GM21737 (cell line): Measurements from ENCODE around the gene CEP112.

Experiments
- ATAC-seq: cut with Tn5 transposase; IDR thresholded peaks from one replicate; pipeline ENCODE4 v1.9.1; 2021; ENCODE audit warnings: mild to moderate bottlenecking, moderate library complexity; ENCODE audit not compliant: unreplicated experiment

CEP112 gene

DNA sequence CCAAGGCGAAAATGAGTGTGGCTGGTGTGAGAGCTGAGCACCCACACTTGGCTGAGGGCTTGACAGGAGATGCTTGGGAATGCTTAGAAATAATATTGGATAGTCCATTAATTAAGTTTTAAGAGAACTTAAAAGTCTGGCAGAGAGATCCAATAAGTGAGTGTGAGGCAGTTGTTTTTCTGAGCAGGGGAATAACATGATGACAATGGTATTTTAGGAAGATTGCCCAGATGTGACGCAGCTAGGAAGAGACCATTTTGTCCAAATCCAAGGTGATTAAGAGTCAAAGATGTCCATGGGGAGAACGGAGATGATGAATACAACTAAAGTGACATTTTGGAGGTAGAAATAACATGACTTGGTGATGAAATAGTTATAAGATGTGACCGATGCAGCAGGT is 527.7 kb downstream of the CEP112 start:
- no peak for ATAC-seq

DNA sequence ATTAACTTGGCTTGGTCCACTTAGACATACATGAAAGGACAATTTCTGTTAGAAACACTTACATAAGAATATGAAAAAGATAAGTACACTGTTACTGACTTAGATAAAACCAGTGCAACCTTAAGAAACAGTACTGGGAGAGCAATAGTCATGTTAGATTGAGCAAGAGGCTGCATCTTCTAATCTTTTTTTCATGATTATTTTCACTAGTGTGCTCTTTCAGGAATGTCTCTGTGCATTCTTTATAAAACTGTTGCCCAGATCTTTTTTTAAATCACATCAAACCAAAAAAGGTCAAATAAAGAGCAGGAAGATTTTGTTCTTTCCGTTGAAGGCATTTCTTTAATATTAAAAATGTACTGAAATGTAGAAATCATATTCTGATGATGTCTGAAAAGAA is 529.7 kb downstream of the CEP112 start:
- no peak for ATAC-seq

DNA sequence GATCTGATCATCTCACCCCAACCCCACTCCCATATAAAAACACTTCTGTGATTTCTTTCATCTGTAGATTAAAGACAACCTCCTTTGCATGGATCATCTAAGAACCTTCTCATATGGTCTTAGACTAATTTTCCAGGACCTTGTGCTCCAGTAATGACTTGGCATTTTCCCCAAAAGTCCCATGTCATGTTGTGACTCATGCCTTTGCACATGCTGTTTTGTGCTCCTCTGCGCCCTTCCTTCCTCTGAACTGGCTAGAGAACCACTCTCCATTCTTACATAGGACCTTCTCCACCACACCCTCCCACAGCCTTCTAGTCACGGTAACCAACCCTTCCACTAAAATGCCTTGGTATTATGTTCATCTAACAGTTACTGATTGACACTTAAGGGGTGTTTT is 531.0 kb downstream of the CEP112 start:
- ATAC-seq, result no peak

DNA sequence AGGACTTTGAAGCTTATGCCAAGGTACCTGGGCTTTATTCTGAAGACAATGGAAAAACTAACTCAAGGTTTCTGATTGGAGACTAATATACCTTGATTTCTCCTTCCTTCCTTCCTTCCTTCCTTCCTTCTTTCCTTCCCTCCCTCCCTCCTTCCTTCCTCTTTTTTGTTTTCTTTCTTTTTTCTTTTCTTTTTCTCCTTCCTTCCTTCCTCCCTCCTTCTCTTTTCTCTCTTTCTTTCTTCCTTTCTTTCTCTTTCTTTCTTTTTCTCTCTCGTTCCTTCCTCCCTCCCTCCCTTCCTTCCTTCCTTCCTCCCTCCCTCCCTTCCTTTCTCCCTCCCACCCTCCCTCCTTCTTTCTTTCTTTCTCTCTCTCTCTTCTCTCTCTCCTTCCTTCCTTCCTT is 531.9 kb downstream of the CEP112 start:
- ATAC-seq, result no peak

DNA sequence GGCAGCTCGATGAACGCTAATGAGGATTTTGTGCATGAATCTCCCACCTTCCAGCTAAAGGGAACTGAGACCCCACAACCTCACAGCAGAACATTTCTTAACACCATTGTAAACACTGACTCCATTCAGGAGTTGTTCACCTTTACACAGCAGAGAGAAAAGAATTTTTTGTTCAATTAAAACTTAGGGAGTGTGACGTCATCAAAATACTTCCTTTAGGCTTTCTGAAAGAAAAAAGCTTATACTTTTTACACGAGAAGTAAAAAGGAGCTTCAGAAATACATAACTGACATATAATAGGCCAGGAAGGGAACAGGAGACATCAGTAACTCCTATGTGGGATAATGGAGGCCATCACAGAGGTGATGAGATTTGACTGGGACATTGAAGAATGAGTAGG is 532.4 kb downstream of the CEP112 start:
- ATAC-seq, result no peak

DNA sequence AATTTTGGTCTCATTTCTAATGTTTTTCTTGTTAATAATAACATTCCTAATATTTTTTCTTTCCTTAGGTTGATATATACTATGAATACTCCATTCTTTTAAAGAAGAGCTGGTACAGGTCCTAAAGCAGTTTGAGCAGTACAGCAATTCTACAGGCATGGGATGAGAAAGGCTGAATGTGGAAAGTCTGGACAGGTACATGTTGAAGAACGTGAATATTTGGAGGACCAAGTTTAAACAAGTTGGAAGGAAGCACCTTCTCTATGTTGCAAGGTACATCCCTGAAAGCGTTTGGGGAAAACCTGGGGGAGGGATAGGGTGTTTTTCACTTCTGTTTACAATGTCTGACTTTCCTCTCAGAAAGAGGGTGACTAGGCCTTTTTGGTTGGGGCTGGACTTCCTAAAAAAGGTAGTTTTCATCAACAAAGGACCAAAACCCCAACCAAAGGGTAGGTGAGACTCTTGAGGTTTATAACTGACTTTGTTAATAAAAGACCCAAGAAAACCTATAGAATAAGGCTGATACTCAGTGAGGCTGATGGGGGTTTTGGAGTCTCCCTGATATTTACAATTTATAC is 534.6 kb downstream of the CEP112 start:
- no peak for ATAC-seq

DNA sequence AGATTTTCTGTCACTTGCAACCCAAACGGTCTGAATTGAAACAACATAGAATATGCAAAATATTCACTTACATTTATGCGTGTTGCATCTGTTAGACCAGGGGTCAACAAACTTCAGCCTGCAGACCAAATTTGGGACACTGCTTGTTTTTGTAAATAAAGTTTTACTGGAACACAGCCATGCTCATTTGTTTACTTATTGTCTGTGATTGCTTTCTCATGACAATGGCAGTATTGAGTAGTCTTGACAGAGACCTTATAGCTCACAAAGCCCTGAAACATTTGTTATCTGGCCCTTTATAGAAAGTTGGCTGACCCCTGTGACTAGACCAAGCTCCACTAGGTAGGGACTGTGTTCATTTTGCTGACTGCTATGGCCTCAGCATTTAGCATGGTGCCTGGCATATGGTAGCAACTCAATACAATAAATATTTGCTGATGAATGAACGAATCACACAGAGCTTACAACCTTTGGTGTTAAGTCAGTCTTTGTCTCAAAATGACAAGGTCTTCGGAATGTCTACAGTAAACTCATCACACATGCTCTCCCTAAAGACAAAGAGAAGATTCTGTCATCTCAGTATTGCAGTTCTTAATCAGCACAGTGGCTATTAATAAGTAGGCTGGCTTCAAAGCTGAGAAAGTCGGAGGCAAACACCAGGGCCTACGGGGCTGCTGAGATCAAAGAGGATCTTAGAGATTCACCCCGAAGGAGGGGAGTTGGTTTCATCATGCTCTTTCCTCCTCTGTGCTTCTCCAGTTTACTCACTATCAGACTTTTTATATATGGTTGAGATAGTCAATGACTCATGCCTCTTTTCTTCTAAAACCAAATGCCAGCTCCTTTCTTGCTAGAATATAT is 535.3 kb downstream of the CEP112 start:
- ATAC-seq, result no peak

DNA sequence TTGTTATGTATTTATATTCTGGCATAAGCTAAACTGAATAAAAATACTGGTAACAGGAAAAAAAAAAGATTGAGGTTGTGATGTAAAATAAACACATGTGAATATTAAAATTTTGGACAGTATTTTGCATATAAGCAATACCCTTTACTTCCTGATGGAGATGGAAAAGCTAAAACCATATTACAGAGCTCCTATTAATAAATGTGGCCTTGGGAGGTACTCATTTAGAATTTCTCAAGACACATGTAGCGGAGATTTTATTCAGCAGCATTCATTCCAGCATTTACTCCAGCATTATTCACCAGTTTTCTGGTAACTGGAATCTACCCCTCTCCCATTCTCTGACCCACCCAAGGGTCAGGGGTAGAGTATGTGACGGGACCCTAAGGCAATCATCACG is 536.2 kb downstream of the CEP112 start:
- no peak for ATAC-seq

DNA sequence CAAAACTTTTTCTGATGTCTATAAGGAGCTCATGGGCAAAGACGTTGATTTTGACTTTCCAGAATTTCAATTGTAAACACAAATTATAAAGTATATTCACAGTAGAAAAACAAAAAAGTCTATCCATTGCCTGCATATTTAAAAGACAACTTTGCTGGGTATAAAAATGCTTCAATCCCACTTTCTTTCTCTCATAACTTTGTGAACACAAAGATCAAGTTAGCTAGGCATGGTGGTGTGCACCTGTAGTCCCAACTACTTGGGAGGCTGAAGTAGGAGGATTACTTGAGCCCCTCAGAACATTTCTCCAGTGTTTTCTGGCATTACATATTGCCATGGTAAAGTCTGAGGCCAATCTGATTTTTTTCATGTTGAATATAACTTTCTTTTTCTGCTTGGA is 547.4 kb downstream of the CEP112 start:
- no peak for ATAC-seq

DNA sequence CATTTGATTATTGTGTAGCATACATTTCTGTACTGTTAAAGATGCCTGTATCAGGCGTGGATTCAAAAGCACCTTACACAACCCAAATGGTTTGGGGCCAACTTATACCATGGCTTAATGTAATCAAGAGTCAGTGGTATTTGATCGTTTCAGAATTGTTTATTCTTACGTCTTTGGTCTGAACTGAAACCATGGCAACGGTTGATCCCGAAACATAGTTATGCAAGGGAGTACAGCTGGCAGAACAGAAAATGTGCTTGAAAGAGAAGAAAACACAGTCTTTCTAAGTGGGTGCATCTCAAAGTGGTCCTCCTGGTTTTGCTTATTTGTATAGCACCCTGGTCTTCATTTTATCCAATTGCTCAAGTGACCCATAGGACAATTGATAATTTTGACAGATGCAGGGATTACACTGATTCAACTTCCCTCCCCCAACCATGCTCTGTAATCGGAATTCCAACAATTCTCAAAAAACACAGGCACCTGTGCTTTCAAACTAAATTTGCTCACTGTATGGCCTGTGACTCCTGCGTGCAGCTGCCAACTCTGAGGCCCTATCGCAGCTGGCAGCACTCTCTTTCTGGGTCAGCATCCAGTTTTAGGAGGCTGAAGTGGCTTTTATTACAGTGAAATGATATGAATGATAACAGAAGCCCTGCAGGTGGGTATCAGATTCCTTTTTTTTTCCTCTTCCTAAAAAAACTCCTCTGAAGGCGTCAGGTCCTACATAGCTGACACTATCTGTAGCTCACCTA is 553.5 kb downstream of the CEP112 start:
- ATAC-seq, result no peak

DNA sequence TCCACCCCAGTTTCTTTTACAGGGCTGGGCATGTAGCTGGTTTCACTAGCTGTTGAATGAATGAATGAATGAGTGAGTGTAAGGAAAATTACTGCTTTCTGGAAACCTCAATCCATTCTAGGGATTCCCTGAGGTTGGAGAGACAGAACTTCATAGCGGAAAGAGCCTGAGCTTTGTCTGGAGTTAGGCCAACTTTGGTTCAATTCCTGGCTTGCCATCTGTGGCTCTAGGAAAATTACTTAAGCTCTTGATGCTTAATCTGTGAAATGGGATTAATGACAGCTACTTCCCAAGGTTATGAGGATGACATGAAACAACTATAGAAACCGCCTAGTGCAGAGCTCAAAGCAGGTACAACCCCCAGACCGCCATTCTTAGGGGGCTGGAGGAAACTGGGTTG is 554.1 kb downstream of the CEP112 start:
- ATAC-seq, result no peak

DNA sequence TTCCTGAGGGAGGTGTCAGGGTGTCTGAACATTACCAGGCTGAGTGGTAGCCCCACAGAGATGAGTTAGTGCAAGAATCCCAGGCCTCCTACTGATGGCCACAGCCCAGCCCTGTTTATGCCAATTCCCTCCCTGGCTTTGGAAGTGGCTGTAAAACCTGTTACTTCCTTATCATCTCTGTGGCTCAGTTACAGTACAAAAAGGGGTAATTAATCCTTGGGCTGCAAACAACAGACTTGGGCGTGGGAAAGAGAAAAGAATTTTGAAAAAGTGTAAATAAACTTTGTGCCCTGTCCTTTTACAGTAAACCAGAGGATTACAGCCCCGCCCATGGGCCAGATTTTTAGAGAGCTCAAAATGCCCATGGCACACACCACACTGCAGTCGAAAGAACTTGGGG is 557.4 kb downstream of the CEP112 start:
- no peak for ATAC-seq

DNA sequence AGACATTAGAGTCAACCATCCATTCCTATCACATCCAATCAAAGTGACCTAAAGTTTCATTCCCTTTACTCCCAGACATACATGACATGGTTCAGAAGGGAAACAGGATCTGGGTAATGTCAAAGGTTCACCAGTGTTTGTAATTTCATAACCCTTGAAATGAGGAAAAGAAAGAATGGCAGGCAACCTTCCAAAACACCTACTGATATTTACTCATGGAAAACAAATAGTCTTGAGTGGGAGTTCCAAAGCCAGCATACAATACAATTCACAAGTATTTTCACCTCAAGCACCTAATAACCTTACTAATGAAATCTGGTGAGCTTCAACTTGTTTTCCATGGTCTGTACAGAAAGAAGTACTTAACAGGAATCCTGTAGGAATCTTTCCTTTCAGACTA is 557.9 kb downstream of the CEP112 start:
- no peak for ATAC-seq

DNA sequence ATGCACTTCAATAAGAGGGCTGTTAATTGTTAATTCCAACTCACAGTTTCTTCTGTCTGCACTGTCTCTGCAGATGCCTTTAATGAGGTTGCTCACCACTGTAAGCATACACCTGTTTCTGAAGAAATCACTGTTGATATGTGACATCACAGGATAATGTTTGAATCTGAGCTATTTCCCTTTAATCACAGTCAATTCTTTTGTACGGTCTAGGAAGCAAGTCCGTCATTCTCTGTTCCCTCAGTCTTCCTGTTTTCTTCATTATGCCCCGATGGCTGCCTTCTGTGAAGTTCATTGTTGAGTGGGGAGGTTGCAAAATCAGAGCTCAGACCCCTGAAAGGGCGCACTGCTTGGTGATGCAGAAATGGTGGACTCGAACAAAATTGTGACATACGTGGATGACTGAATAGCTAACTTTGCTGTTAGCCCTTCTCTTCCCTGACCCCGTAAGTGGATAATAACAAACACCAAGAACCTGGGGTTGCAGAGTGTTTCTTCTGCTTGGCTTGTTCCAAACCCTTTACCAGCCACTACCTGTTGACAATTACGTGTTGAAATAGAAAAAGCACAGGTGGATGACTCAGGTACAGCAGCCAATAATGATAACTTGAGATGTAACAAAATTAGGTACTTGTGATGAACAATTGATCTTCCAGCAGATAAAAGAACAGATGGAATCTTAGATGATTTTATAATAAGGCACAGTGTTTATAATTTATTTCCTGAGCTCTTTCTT is 558.6 kb downstream of the CEP112 start:
- ATAC-seq, result no peak

DNA sequence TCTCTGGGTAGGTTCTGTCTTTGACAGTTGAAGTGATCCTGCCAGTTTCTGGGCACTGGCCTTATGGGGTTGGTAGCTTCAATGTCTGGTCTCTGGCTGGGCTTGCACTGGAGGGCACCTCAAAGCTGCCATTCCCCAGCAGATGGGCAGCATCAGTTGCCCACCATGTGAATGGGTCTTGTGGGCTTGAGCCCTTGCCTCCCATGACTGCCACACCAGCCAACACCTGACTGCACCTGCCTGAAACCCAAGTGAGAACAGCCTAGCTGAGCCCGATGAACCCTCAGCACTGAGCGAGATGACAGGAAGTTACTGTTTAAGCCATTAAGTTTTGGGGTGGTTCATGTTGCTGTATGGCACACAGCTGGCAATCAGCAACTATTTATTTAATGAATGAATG is 561.4 kb downstream of the CEP112 start:
- no peak for ATAC-seq

DNA sequence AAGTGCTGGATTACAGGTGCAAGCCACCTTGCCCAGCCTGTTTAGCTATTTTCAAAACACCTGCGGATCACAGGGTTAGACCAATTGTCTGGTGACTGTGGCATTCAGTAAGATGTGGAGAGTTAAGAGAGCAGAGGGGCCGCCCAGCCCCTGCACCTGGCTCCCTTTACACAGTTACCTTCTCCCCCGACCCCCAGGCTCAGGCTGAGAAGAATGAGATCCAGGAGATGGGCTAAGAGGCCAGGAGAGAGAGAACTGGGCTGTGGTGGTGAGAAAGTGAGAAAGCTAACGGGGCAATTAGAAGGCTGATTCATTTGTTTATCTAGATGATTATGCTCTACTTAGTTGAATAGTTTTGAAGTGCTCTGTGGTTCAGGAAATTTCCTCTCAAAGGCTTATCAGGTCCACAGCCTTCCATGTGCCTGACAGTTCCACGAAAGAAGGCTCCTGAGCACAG is 562.7 kb downstream of the CEP112 start:
- no peak for ATAC-seq

DNA sequence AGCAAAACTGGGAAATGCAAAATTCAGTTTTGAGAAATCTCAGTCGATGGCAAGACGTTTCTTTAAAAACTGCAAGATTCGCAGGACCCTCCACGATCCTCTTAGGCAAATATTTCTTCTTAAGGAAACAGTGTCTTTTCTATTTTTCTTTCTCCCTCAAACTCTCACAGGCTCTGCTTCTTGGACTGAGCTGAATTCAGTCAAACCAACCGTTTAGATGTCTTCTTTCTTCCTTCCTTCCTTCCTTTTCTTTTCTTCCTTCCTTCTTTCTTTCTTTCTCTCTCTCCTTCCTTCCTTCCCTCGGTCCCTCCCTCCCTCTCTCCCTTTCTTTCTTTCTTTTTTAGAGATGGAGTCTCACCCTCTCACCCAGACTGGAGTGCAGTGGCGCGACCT is 563.3 kb downstream of the CEP112 start:
- ATAC-seq, result no peak

DNA sequence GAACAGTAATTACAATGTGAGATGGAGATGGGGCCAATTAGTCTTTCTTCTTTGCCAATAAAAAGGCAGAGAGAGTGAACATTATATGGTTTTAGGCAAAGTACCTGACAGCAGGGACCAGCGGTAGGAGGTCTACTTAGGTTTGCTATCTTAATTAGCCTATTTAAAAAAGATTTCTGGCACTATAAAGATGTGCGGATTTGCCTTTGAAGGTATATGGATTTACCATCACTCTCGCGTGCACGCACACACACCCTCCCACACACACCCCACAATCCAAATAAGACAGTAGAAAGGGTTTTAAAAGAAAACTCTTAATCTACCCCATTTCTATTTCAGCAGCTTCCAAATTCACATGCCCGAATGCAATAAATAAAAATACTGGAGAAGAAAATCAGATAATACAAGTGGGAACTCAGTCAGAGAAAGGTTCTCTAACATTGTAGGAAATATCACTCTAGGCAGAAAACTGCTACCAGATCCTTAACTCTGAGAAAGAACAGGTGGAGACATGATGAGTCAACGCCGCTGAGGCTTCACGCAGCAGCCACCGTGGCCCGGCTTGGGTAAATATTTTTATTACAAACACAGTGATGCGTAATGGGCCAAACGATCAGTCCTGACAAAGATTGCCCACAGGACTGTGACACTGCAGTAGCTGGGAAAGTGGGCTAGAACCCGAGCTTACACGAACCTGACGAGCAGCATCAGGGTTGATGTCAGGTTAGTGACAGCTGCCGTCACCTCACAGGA is 563.9 kb downstream of the CEP112 start:
- no peak for ATAC-seq

DNA sequence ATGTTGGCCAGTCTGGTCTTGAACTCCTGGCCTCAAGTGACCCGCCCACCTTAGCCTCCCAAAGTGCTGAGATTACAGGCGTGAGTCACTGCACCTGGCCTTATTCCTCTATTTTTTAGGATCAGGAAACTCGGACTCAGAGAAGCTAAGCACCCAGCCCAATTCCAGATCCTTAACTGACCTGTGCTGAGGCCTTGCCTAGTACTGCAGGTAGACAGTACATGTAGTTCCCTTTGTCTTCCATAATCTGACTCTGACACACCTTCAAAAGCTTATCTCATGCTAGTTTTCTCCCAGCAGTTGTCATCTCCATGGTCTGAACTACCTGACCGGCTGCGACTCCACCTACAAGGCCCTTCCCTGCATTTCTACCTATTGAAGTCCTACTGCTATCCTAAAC is 564.8 kb downstream of the CEP112 start:
- no peak for ATAC-seq

DNA sequence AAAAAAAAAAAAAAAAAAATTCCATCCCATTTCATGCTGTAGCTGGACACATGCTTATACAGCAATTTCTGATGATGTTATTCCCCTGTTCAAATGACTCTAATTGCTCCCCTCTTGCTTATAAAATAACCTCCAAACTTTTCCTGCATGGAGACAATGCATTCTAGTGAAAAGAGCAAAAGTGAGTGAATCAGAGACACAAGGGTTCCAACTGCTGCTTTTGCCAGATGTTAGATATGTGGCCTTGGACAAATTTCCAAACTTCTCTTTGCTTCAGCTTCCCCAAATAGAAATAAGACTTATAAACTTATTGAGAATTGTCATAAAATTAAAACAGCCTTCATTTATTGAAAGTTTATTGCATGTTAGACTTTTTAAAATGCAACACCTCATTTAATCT is 565.5 kb downstream of the CEP112 start:
- no peak for ATAC-seq

DNA sequence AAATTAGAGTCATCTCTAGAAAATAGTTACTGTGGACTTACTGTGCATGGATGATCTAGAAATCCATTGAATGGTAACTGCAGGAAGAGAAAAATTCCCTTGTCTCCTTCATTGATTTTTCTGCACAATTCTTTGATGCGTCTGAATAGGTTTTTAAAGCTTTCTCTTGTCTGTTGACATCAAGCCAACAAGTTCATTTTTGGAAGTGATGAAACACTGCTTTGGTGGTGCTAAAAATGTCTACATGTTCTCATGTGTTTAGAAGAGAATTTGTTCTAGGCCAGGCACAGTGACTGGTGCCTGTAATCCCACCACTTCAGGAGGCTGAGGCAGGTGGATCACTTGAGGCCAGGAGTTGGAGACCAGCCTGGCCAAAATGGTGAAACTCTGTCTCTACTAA is 573.4 kb downstream of the CEP112 start:
- no peak for ATAC-seq
